Dendritic cell treated with granulocyte-macrophage colony-stimulating factor and Interleukin-4, amounts not matched to agents 40 ng/mL and 50 ng/mL, for 4 days (primary cell): Measurements from ENCODE around the gene PEX11A.

Source experiments
- H3K27ac Mint-ChIP-seq: one replicate; pipeline ENCODE4 v1.8.0; 2022; ENCODE audit warnings: mild to moderate bottlenecking, mixed read lengths
- H3K27me3 Mint-ChIP-seq: one replicate; pipeline ENCODE4 v1.8.0; 2022; ENCODE audit warnings: mild to moderate bottlenecking, mixed read lengths
- H3K36me3 Mint-ChIP-seq: one replicate; pipeline ENCODE4 v1.8.0; 2022; ENCODE audit warnings: low read depth, mixed read lengths
- H3K4me1 Mint-ChIP-seq: one replicate; pipeline ENCODE4 v1.8.0; 2022; ENCODE audit warnings: low read depth, mixed read lengths
- H3K4me3 Mint-ChIP-seq: one replicate; pipeline ENCODE4 v1.8.0; 2022; ENCODE audit warnings: mild to moderate bottlenecking, moderate library complexity, mixed read lengths
- H3K9me3 Mint-ChIP-seq: one replicate; pipeline ENCODE4 v1.8.0; 2022; ENCODE audit warnings: mixed read lengths
- intact Hi-C: fragments of 100-400 bp; cut with micrococcal nuclease; formaldehyde crosslinking; loops from one replicate; pipeline ENCODE4 v1.15.0; 2022

PEX11A gene

GRCh38 chr15:89642106-89642505, 48.4 kb downstream of the PEX11A start:
- H3K4me3 Mint-ChIP-seq = no peak overlapping the region
- intact Hi-C loops = no loop called here

DNA sequence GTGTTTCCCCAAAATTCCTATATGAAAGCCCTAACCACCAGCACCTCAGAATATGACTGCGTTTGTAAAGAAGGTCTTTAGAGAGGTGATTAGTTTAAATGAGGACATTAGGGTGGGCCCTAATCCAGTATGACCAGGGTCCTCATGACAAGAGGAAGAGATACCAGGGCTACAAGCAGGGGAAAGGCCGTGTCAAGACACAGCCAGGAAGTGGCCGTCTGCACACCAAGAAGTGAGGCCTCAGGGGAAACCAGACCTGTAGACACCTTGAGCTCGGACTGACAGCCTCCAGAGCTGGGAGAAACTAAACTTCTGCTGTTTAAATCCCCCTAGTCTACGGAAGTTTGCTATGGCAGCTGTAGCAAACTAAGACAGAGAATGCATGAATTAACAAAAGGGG, 49.5 kb downstream of the PEX11A start:
- H3K36me3 Mint-ChIP-seq = no peaks in the 10 kb centered on the region
- H3K4me1 Mint-ChIP-seq = no peaks in the 10 kb centered on the region
- H3K27me3 Mint-ChIP-seq = no peaks in the 10 kb centered on the region
- intact Hi-C loops = no loop called here
- peaks cover under 1% of the 10 kb centered on the region for H3K9me3 Mint-ChIP-seq
- H3K4me3 Mint-ChIP-seq = no peak overlapping the region
- H3K27ac Mint-ChIP-seq = no peak overlapping the region

More at GRCh38 chr15:89642106-89642505, 48.4 kb downstream of the PEX11A start:
- peaks cover 2% of the 10 kb centered on the region for H3K4me1 Mint-ChIP-seq
- H3K36me3 Mint-ChIP-seq = no peaks in the 10 kb centered on the region
- peaks cover 3% of the 10 kb centered on the region for H3K27me3 Mint-ChIP-seq
- H3K9me3 Mint-ChIP-seq = no peaks in the 10 kb centered on the region
- H3K27ac Mint-ChIP-seq = no peak overlapping the region

GRCh38 chr15:89640245-89640644, 50.3 kb downstream of the PEX11A start:
- H3K27ac Mint-ChIP-seq = no peak overlapping the region
- H3K4me1 Mint-ChIP-seq = no peaks in the 10 kb centered on the region
- no peaks in the 10 kb centered on the region for H3K36me3 Mint-ChIP-seq
- intact Hi-C loops = no loop called here
- H3K27me3 Mint-ChIP-seq = no peaks in the 10 kb centered on the region
- H3K4me3 Mint-ChIP-seq = no peak overlapping the region
- peaks cover 8% of the 10 kb centered on the region for H3K9me3 Mint-ChIP-seq

GRCh38 chr15:89633585-89633984, 57.0 kb downstream of the PEX11A start:
- peaks cover 26% of the 10 kb centered on the region for H3K36me3 Mint-ChIP-seq
- intact Hi-C loops = no loop called here
- no peaks in the 10 kb centered on the region for H3K27me3 Mint-ChIP-seq
- peaks cover 4% of the 10 kb centered on the region for H3K4me1 Mint-ChIP-seq
- H3K27ac Mint-ChIP-seq = no peak overlapping the region
- no peak overlapping the region for H3K4me3 Mint-ChIP-seq
- H3K9me3 Mint-ChIP-seq = peaks cover 43% of the 10 kb centered on the region

GRCh38 chr15:89632563-89633430, 57.8 kb downstream of the PEX11A start:
- Mint-ChIP-seq H3K27me3 (no peaks in the 10 kb centered on the region), H3K4me1 (peaks cover 6% of the 10 kb centered on the region), H3K4me3 (no peak overlapping the region), H3K9me3 (peaks cover 43% of the 10 kb centered on the region), H3K27ac (no peak overlapping the region), H3K36me3 (peaks cover 34% of the 10 kb centered on the region)
- intact Hi-C loops = no loop called here

GRCh38 chr15:89631902-89632264, 58.7 kb downstream of the PEX11A start:
- no peak overlapping the region for H3K27ac Mint-ChIP-seq
- no peaks in the 10 kb centered on the region for H3K27me3 Mint-ChIP-seq
- peaks cover 6% of the 10 kb centered on the region for H3K4me1 Mint-ChIP-seq
- no peak overlapping the region for H3K4me3 Mint-ChIP-seq
- intact Hi-C loops = no loop called here
- peaks cover 43% of the 10 kb centered on the region for H3K9me3 Mint-ChIP-seq
- H3K36me3 Mint-ChIP-seq = peaks cover 42% of the 10 kb centered on the region
